K562 (cell line): Measurements from ENCODE around the gene STXBP4. TPM values are rescaled to one million over a fixed set of nuclear protein-coding genes. Genes with fewer than 3 reads are reported as not detected.

Source experiments
- ATAC-seq: fragments of 200-7000 bp; cut with Tn5 transposase; 3 replicates; pipeline ENCODE4 v1.9.1; 2020; ENCODE audit warnings: moderate library complexity
- BruUV-seq: library from RNA; stranded (reverse); fragments of 400-500 nt; replicated peaks from 2 replicates; lab custom pipeline; 2021; lab: Mats Ljungman, UMichigan
- CTCF ChIA-PET: fragments of 300-600 bp; formaldehyde crosslinking; extraction: SDS; loops from one replicate; lab custom pipeline; 2021; ENCODE audit warnings: low intra/inter-chr PET ratio; lab: Yijun Ruan, JAX
- POLR2A ChIA-PET: fragments of 300-600, 350-650 bp; sonication (Branson Sonifier 250); formaldehyde crosslinking; extraction: SDS; loops from one replicate; lab custom pipeline; 2021; ENCODE audit warnings: antibody characterized with exemption, inconsistent platforms; lab: Yijun Ruan, JAX
- DNase-seq, 4 experiments: peaks; one replicate each; pipeline versions ENCODE4 v3.0.0 to v3.0.0-alpha.2; 2011 to 2018; ENCODE audit warnings: low spot score in 3 of 4, mixed read lengths in 3 of 4; ENCODE audit errors: extremely low read depth in 1 of 4
- FAIRE-seq: peaks from 2 replicates; lab custom pipeline; 2011; peaks lifted over from hg19 to GRCh38; lab: Jason Lieb, UNC
- H2AFZ ChIP-seq: 2 replicates; pipeline ENCODE4 v1.6.0; 2011; ENCODE audit warnings: low read depth, low read length, control low read depth, inconsistent platforms
- H3K27ac ChIP-seq: fragments of 200-600 bp; 3 replicates; pipeline ENCODE4 v1.8.0; 2011; ENCODE audit warnings: low read depth, mild to moderate bottlenecking, control low read depth, inconsistent platforms, low read length, moderate library complexity, mixed read lengths; ENCODE audit errors: extremely low read depth
- H3K27me3 ChIP-seq, 2 experiments: fragments of 300-600 bp in 1 of 2; 2 replicates in 1 of 2; 3 replicates in 1 of 2; pipeline versions ENCODE4 v1.6.0 to v1.8.0; 2011; ENCODE audit warnings: inconsistent platforms in 2 of 2, low read length in 2 of 2, mild to moderate bottlenecking in 1 of 2, mixed read lengths in 1 of 2, moderate library complexity in 1 of 2; ENCODE audit not compliant: control insufficient read depth in 2 of 2, insufficient read depth in 2 of 2
- H3K36me3 ChIP-seq: fragments of 300-600 bp; 3 replicates; pipeline ENCODE4 v1.8.0; 2011; ENCODE audit warnings: mild to moderate bottlenecking, low read length, inconsistent platforms; ENCODE audit not compliant: control insufficient read depth, insufficient read depth
- H3K4me1 ChIP-seq, 2 experiments: fragments of 200-600 bp in 1 of 2; replicated peaks in 1 of 2; 2 replicates in 1 of 2; 3 replicates in 1 of 2; pipeline versions ENCODE4 v1.5.1 to v1.8.0; 2011; ENCODE audit warnings: inconsistent platforms in 2 of 2, low read length in 2 of 2, mild to moderate bottlenecking in 1 of 2, mixed read lengths in 1 of 2, moderate library complexity in 1 of 2; ENCODE audit not compliant: control insufficient read depth in 2 of 2, insufficient read depth in 2 of 2
- H3K4me2 ChIP-seq: 2 replicates; pipeline ENCODE4 v1.6.1; 2011; ENCODE audit warnings: low read length, control low read depth, inconsistent platforms, mixed read lengths; ENCODE audit not compliant: insufficient read depth
- H3K4me3 ChIP-seq: fragments of 200-600 bp; sonication (generic), shearing (Covaris generic); 2 replicates; pipeline ENCODE4 v1.5.1; 2016; ENCODE audit warnings: control low read depth, inconsistent platforms
- H3K79me2 ChIP-seq: fragments of 200-600 bp; 3 replicates; pipeline ENCODE4 v1.8.0; 2011; ENCODE audit warnings: low read length, inconsistent platforms; ENCODE audit not compliant: control insufficient read depth, insufficient read depth
- H3K9ac ChIP-seq, 2 experiments: 2 replicates each; pipeline versions ENCODE4 v1.6.0 to v1.6.1; 2011; ENCODE audit warnings: low read depth in 2 of 2, low read length in 2 of 2, control low read depth in 1 of 2, inconsistent platforms in 1 of 2, mild to moderate bottlenecking in 1 of 2, mixed read lengths in 1 of 2; ENCODE audit not compliant: insufficient read depth in 1 of 2
- H3K9me1 ChIP-seq: one replicate; pipeline ENCODE4 v1.6.0; 2011; ENCODE audit warnings: inconsistent platforms, mild to moderate bottlenecking, low read length, moderate library complexity; ENCODE audit not compliant: control insufficient read depth, insufficient read depth
- H3K9me3 ChIP-seq: replicated peaks from 2 replicates; pipeline ENCODE4 v1.5.1; 2011; ENCODE audit warnings: low read depth, low read length, inconsistent platforms; ENCODE audit not compliant: control insufficient read depth, insufficient read depth
- H4K20me1 ChIP-seq: replicated peaks from 2 replicates; pipeline ENCODE4 v1.6.1; 2011; ENCODE audit warnings: low read length, inconsistent platforms, mixed read lengths; ENCODE audit not compliant: control insufficient read depth, insufficient read depth
- CBX1 ChIP-seq: sonication (generic); IDR thresholded peaks from 2 replicates; pipeline ENCODE4 v1.6.1; 2016; ENCODE audit warnings: antibody characterized with exemption, low read depth, mild to moderate bottlenecking
- CTCF ChIP-seq, 3 experiments: IDR thresholded peaks in 2 of 3; conservative IDR thresholded peaks in 1 of 3; 2 replicates each; pipeline ENCODE4 v1.5.1; 2011 to 2012; ENCODE audit warnings: low read length in 3 of 3, mild to moderate bottlenecking in 3 of 3, control low read depth in 2 of 3, improper control_type of control experiment in 1 of 3, inconsistent platforms in 1 of 3, low read depth in 1 of 3, mixed read lengths in 1 of 3, moderate library complexity in 1 of 3; ENCODE audit not compliant: insufficient read depth in 2 of 3
- CUX1 ChIP-seq: fragments of 200-800 bp; sonication (Bioruptor generic); IDR thresholded peaks from 2 replicates; pipeline ENCODE4 v1.6.1; 2016; ENCODE audit warnings: missing genetic modification characterization, missing compliant biosample characterization
- MLX ChIP-seq, 2 experiments: fragments of 450-650 bp in 1 of 2; sonication (generic) in 1 of 2; formaldehyde crosslinking; conservative IDR thresholded peaks; 2 replicates each; pipeline versions ENCODE4 v1.4.0 to v1.8.1; 2020 to 2022; ENCODE audit warnings: mild to moderate bottlenecking in 1 of 2, missing genetic modification reagents in 1 of 2
- PKNOX1 ChIP-seq: fragments of 450-650 bp; IDR thresholded peaks from 2 replicates; pipeline ENCODE4 v1.6.1; 2016
- RBM22 ChIP-seq: fragments of 200-400 bp; formaldehyde crosslinking; IDR thresholded peaks from 2 replicates; pipeline ENCODE4 v1.6.1; 2018; ENCODE audit warnings: low read length, low read depth; ENCODE audit not compliant: poor library complexity, severe bottlenecking
- TFE3 ChIP-seq: fragments of 450-650 bp; formaldehyde crosslinking; IDR thresholded peaks from 2 replicates; pipeline ENCODE4 v1.4.0; 2020; ENCODE audit warnings: mild to moderate bottlenecking, mixed read lengths
- ZNF699 ChIP-seq: fragments of 250-450 bp; sonication (Bioruptor Pico); IDR thresholded peaks from 2 replicates; pipeline ENCODE4 v1.8.0; 2021; ENCODE audit warnings: mild to moderate bottlenecking, moderate library complexity; ENCODE audit not compliant: insufficient replicate concordance
- WGBS: fragments of 100-300 bp; shearing (Covaris generic); methylation state at CpG from one replicate; pipeline ENCODE4 v1.1.6; 2016; ENCODE audit warnings: low coverage, mixed read lengths; ENCODE audit not compliant: insufficient coverage; ENCODE audit errors: missing lambda C conversion rate; 5-methylcytosine and 5-hydroxymethylcytosine counted together
- in situ Hi-C: fragments of 300-500 bp; cut with MboI; formaldehyde crosslinking; loops from 4 replicates; pipeline ENCODE4 v1.15.0; 2018; ENCODE audit warnings: inconsistent platforms, mixed read lengths
- intact Hi-C: fragments of 100-400 bp; cut with micrococcal nuclease; formaldehyde crosslinking; loops from 2 replicates; pipeline ENCODE4 v1.14.2; 2022
- polyA plus RNA-seq, 8 experiments: library from polyadenylated mRNA; depleted of rRNA in 4 of 8; stranded (reverse) in 5 of 8; unstranded in 3 of 8; fragments of >200 nt; fragmentation: Nextera tagmentation in 2 of 8; fragmentation: Illumina TruSeq in 1 of 8; extraction: Ambion mirVana in 2 of 8; extraction: Trizol in 1 of 8; gene quantifications; 2 replicates each; pipeline versions ENCODE4 v1.2.1 to v1.2.3, GENCODE V29; 2011 to 2014; ENCODE audit warnings: inconsistent platforms in 1 of 8, missing spikeins in 1 of 8
- total RNA-seq, 7 experiments: library from RNA; depleted of rRNA in 6 of 7; stranded (reverse); fragments of >200 nt in 6 of 7; fragmentation: Illumina TruSeq in 2 of 7; extraction: Trizol in 2 of 7; gene quantifications; 2 replicates each; pipeline versions ENCODE4 v1.2.1 to v1.2.3, GENCODE V29; 2011 to 2021; ENCODE audit warnings: low replicate concordance in 1 of 7

The STXBP4 gene
- total and polyA plus RNA-seq, 9 of the 15 experiments (the other 6 are each of a cell fraction or from before 2014, with no cell fraction given): 11.6 to 23.2 (median 18.5) TPM

GRCh38 chr17:55063885-55064874 lies 95.6 kb downstream of the STXBP4 start:
- no peak for FAIRE-seq
- no peak for ATAC-seq
- intact Hi-C loops: loop anchor here (10.0 kb wide), 1 partner anchor 111 kb away; no protein-coding TSS in a partner anchor
- H3K9ac ChIP-seq: no peak overlapping the region
- WGBS: 80% methylated on average over 16 of the region's 16 CpGs
- BruUV-seq: no TSS peak
- no peak overlapping the region for H3K4me3 ChIP-seq
- H4K20me1 ChIP-seq: no peaks in the 10 kb centered on the region
- DNase-seq: no peak
- POLR2A ChIA-PET: no interaction called here
- no peaks in the 10 kb centered on the region for H3K36me3 ChIP-seq
- CTCF ChIA-PET: no interaction called here
- in situ Hi-C loops: no loop called here
- no peak overlapping the region for H2AFZ ChIP-seq
- H3K4me2 ChIP-seq: no peak overlapping the region
- no peaks in the 10 kb centered on the region for H3K27me3 ChIP-seq
- no peaks in the 10 kb centered on the region for H3K9me1 ChIP-seq
- H3K27ac ChIP-seq: peak overlapping the region; percentile 17; the same call in 1 of the 3 replicates
- H3K4me1 ChIP-seq: peaks cover 6 to 21% of the 10 kb centered on the region in 2 experiments; a peak in 4 of 5 replicates
- no peaks in the 10 kb centered on the region for H3K9me3 ChIP-seq
- no peaks in the 10 kb centered on the region for H3K79me2 ChIP-seq
- TF ChIP-seq CUX1 (CRISPR knock-in tag) (no peak), CTCF (IDR thresholded peaks at IDR 0.05 in 2 of 3, conservative IDR thresholded peaks at IDR 0.05 in 1 of 3; ENCODE audit: insufficient read depth in 2 of 3, low read depth in 1 of 3, low read length in 3 of 3) (no peak), ZNF699 (CRISPR knock-in tag) (no peak), CBX1 (no peak), TFE3 (no peak), MLX (CRISPR knock-in tag; conservative IDR thresholded peaks at IDR 0.05) (no peak), PKNOX1 (peak; percentile 41; the same call in 1 of the 2 replicates), RBM22 (no peak)
